ENCODE measurements around the gene PLG. TPM values are rescaled to one million over a fixed set of nuclear protein-coding genes. Genes with fewer than 3 reads are reported as not detected.
"Not testable (repeated sequence)": the region's sequence is repeated elsewhere in the genome, so short reads cannot be mapped to it uniquely, and the experiment has no call there.

The PLG gene
- total RNA-seq, 1 experiment from 2014 or later, result not detected

GRCh38 chr6:160685762-160686450, 16.1 kb upstream of the PLG start:
- Histone ChIP-seq H3K4me3 (ENCODE audit: insufficient read depth, low read depth, low read length) (no peak overlapping the region), H3K36me3 (replicated peaks; ENCODE audit: control insufficient read depth, insufficient read depth, low read length) (no peaks in the 10 kb centered on the region), H3K27me3 (ENCODE audit: control insufficient read depth, insufficient read depth, low read length) (no peaks in the 10 kb centered on the region)
- no peak for DNase-seq

- no peak for DNase-seq
- H3K27me3 ChIP-seq (ENCODE audit: control insufficient read depth, insufficient read depth, low read length), result no peaks in the 10 kb centered on the region
- H3K36me3 ChIP-seq (replicated peaks; ENCODE audit: control insufficient read depth, insufficient read depth, low read length), result no peaks in the 10 kb centered on the region
- H3K4me3 ChIP-seq (ENCODE audit: insufficient read depth, low read depth, low read length), result no peak overlapping the region
Observed at GRCh38 chr6:160690458-160690857, 11.6 kb upstream of the PLG start.

- no peaks in the 10 kb centered on the region for H3K27me3 ChIP-seq (ENCODE audit: control insufficient read depth, insufficient read depth, low read length)
- no peaks in the 10 kb centered on the region for H3K36me3 ChIP-seq (replicated peaks; ENCODE audit: control insufficient read depth, insufficient read depth, low read length)
- no peak overlapping the region for H3K4me3 ChIP-seq (ENCODE audit: insufficient read depth, low read depth, low read length)
- DNase-seq, result no peak
Observed at GRCh38 chr6:160691617-160692016, 10.4 kb upstream of the PLG start.

GRCh38 chr6:160692369-160692959, 9.6 kb upstream of the PLG start:
- H3K27me3 ChIP-seq (ENCODE audit: control insufficient read depth, insufficient read depth, low read length), result no peaks in the 10 kb centered on the region
- DNase-seq, result peak; percentile 49
- H3K36me3 ChIP-seq (replicated peaks; ENCODE audit: control insufficient read depth, insufficient read depth, low read length), result no peaks in the 10 kb centered on the region
- no peak overlapping the region for H3K4me3 ChIP-seq (ENCODE audit: insufficient read depth, low read depth, low read length)

- not testable (repeated sequence) for H3K27me3 ChIP-seq (ENCODE audit: control insufficient read depth, insufficient read depth, low read length); H3K4me3 ChIP-seq (ENCODE audit: insufficient read depth, low read depth, low read length); DNase-seq; H3K36me3 ChIP-seq (replicated peaks; ENCODE audit: control insufficient read depth, insufficient read depth, low read length)
Observed at GRCh38 chr6:160695025-160695424, 7.0 kb upstream of the PLG start.

- not testable (repeated sequence) for DNase-seq; H3K27me3 ChIP-seq (ENCODE audit: control insufficient read depth, insufficient read depth, low read length); H3K4me3 ChIP-seq (ENCODE audit: insufficient read depth, low read depth, low read length); H3K36me3 ChIP-seq (replicated peaks; ENCODE audit: control insufficient read depth, insufficient read depth, low read length)
Observed at GRCh38 chr6:160695622-160696021, 6.4 kb upstream of the PLG start.

GRCh38 chr6:160696884-160697283, 5.2 kb upstream of the PLG start:
- H3K4me3 ChIP-seq (ENCODE audit: insufficient read depth, low read depth, low read length); H3K36me3 ChIP-seq (replicated peaks; ENCODE audit: control insufficient read depth, insufficient read depth, low read length); H3K27me3 ChIP-seq (ENCODE audit: control insufficient read depth, insufficient read depth, low read length); DNase-seq: not testable (repeated sequence)

GRCh38 chr6:160697826-160698225, 4.2 kb upstream of the PLG start:
- Histone ChIP-seq H3K27me3 (ENCODE audit: control insufficient read depth, insufficient read depth, low read length) (no peaks in the 10 kb centered on the region), H3K36me3 (replicated peaks; ENCODE audit: control insufficient read depth, insufficient read depth, low read length) (no peaks in the 10 kb centered on the region), H3K4me3 (ENCODE audit: insufficient read depth, low read depth, low read length) (no peak overlapping the region)
- DNase-seq, result no peak

- H3K27me3 ChIP-seq (ENCODE audit: control insufficient read depth, insufficient read depth, low read length); H3K36me3 ChIP-seq (replicated peaks; ENCODE audit: control insufficient read depth, insufficient read depth, low read length); DNase-seq; H3K4me3 ChIP-seq (ENCODE audit: insufficient read depth, low read depth, low read length): not testable (repeated sequence)
Observed at GRCh38 chr6:160704688-160705087, 2.6 kb downstream of the PLG start.

GRCh38 chr6:160708993-160709392, 6.9 kb downstream of the PLG start:
- not testable (repeated sequence) for H3K36me3 ChIP-seq (replicated peaks; ENCODE audit: control insufficient read depth, insufficient read depth, low read length); H3K4me3 ChIP-seq (ENCODE audit: insufficient read depth, low read depth, low read length); DNase-seq; H3K27me3 ChIP-seq (ENCODE audit: control insufficient read depth, insufficient read depth, low read length)

- Histone ChIP-seq H3K4me3 (ENCODE audit: insufficient read depth, low read depth, low read length) (no peak overlapping the region), H3K27me3 (ENCODE audit: control insufficient read depth, insufficient read depth, low read length) (no peaks in the 10 kb centered on the region), H3K36me3 (replicated peaks; ENCODE audit: control insufficient read depth, insufficient read depth, low read length) (no peaks in the 10 kb centered on the region)
- no peak for DNase-seq
Observed at GRCh38 chr6:160714731-160715316, 12.8 kb downstream of the PLG start.

- no peaks in the 10 kb centered on the region for H3K36me3 ChIP-seq (replicated peaks; ENCODE audit: control insufficient read depth, insufficient read depth, low read length)
- no peaks in the 10 kb centered on the region for H3K27me3 ChIP-seq (ENCODE audit: control insufficient read depth, insufficient read depth, low read length)
- H3K4me3 ChIP-seq (ENCODE audit: insufficient read depth, low read depth, low read length), result no peak overlapping the region
- DNase-seq, result peak; percentile 31
Observed at GRCh38 chr6:160730911-160731310, 28.9 kb downstream of the PLG start.

GRCh38 chr6:160733050-160733646, 31.1 kb downstream of the PLG start:
- Histone ChIP-seq H3K27me3 (ENCODE audit: control insufficient read depth, insufficient read depth, low read length) (no peaks in the 10 kb centered on the region), H3K36me3 (replicated peaks; ENCODE audit: control insufficient read depth, insufficient read depth, low read length) (no peaks in the 10 kb centered on the region), H3K4me3 (ENCODE audit: insufficient read depth, low read depth, low read length) (no peak overlapping the region)
- DNase-seq, result peak; percentile 38

GRCh38 chr6:160734627-160735026, 32.6 kb downstream of the PLG start:
- Histone ChIP-seq H3K27me3 (ENCODE audit: control insufficient read depth, insufficient read depth, low read length) (no peaks in the 10 kb centered on the region), H3K4me3 (ENCODE audit: insufficient read depth, low read depth, low read length) (no peak overlapping the region), H3K36me3 (replicated peaks; ENCODE audit: control insufficient read depth, insufficient read depth, low read length) (no peaks in the 10 kb centered on the region)
- DNase-seq, result no peak

GRCh38 chr6:160735523-160735922, 33.5 kb downstream of the PLG start:
- Histone ChIP-seq H3K36me3 (replicated peaks; ENCODE audit: control insufficient read depth, insufficient read depth, low read length) (no peaks in the 10 kb centered on the region), H3K27me3 (ENCODE audit: control insufficient read depth, insufficient read depth, low read length) (no peaks in the 10 kb centered on the region), H3K4me3 (ENCODE audit: insufficient read depth, low read depth, low read length) (no peak overlapping the region)
- no peak for DNase-seq
